IPS-18c (cell line): ENCODE measurements around the gene GTF2H2C.
"Not testable (repeated sequence)": the region's sequence is repeated elsewhere in the genome, so short reads cannot be mapped to it uniquely, and the experiment has no call there.

ENCODE experiments used
- H3K4me3 ChIP-seq: 2 replicates; pipeline ENCODE4 v1.7.0; 2013; ENCODE audit warnings: low read depth, mild to moderate bottlenecking, low read length, moderate library complexity; ENCODE audit not compliant: insufficient read depth
- H3K9me3 ChIP-seq: one replicate; pipeline ENCODE4 v1.6.1; 2013; ENCODE audit warnings: mild to moderate bottlenecking, low read length, moderate library complexity; ENCODE audit not compliant: control insufficient read depth, insufficient read depth

GTF2H2C gene

GRCh38 chr5:69559908-69560330 is at the start of gene GTF2H2C:
TSS of gene GTF2H2C (plus strand) at chr5:69560191. CDS start at chr5:69565133, 4,942 bp downstream.
- H3K9me3 ChIP-seq = not testable (repeated sequence)
- peak within 1 kb of the TSS; percentile 41 for H3K4me3 ChIP-seq

GRCh38 chr5:69510694-69511093 is 49.3 kb upstream of the GTF2H2C start:
- Histone ChIP-seq H3K9me3 (no peaks in the 10 kb centered on the region), H3K4me3 (no peak overlapping the region)

- Histone ChIP-seq H3K9me3 (no peaks in the 10 kb centered on the region), H3K4me3 (no peak overlapping the region)
Measured at GRCh38 chr5:69512740-69513260, 47.2 kb upstream of the GTF2H2C start.

- not testable (repeated sequence) for H3K4me3 ChIP-seq, H3K9me3 ChIP-seq
Measured at GRCh38 chr5:69515570-69515969, 44.4 kb upstream of the GTF2H2C start.

GRCh38 chr5:69516769-69517168 is 43.2 kb upstream of the GTF2H2C start:
- H3K9me3 ChIP-seq = no peaks in the 10 kb centered on the region

GRCh38 chr5:69517763-69518212 is 42.2 kb upstream of the GTF2H2C start:
- Histone ChIP-seq H3K4me3 (no peak overlapping the region), H3K9me3 (no peaks in the 10 kb centered on the region)

More at GRCh38 chr5:69516769-69517168, 43.2 kb upstream of the GTF2H2C start:
- H3K4me3 ChIP-seq = no peak overlapping the region

GRCh38 chr5:69519285-69519684 is 40.7 kb upstream of the GTF2H2C start:
- no peak overlapping the region for H3K4me3 ChIP-seq
- H3K9me3 ChIP-seq = no peaks in the 10 kb centered on the region

- no peak overlapping the region for H3K4me3 ChIP-seq
- no peaks in the 10 kb centered on the region for H3K9me3 ChIP-seq
Measured at GRCh38 chr5:69522035-69522434, 38.0 kb upstream of the GTF2H2C start.

GRCh38 chr5:69525490-69525889 is 34.5 kb upstream of the GTF2H2C start:
- Histone ChIP-seq H3K4me3 (no peak overlapping the region), H3K9me3 (no peaks in the 10 kb centered on the region)

- H3K9me3 ChIP-seq = no peaks in the 10 kb centered on the region
- H3K4me3 ChIP-seq = no peak overlapping the region
Measured at GRCh38 chr5:69526660-69527059, 33.3 kb upstream of the GTF2H2C start.

GRCh38 chr5:69527128-69527770 is 32.7 kb upstream of the GTF2H2C start:
- Histone ChIP-seq H3K4me3 (no peak overlapping the region), H3K9me3 (no peaks in the 10 kb centered on the region)

GRCh38 chr5:69528035-69528434 is 32.0 kb upstream of the GTF2H2C start:
- Histone ChIP-seq H3K9me3 (no peaks in the 10 kb centered on the region), H3K4me3 (no peak overlapping the region)

- H3K4me3 ChIP-seq = no peak overlapping the region
- H3K9me3 ChIP-seq = no peaks in the 10 kb centered on the region
Measured at GRCh38 chr5:69528609-69529008, 31.4 kb upstream of the GTF2H2C start.

GRCh38 chr5:69530561-69531405 is 29.2 kb upstream of the GTF2H2C start:
- Histone ChIP-seq H3K9me3 (no peaks in the 10 kb centered on the region), H3K4me3 (no peak overlapping the region)

- Histone ChIP-seq H3K9me3 (no peaks in the 10 kb centered on the region), H3K4me3 (no peak overlapping the region)
Measured at GRCh38 chr5:69531406-69531801, 28.6 kb upstream of the GTF2H2C start.

- H3K9me3 ChIP-seq, H3K4me3 ChIP-seq: not testable (repeated sequence)
Measured at GRCh38 chr5:69537911-69538310, 22.1 kb upstream of the GTF2H2C start.

GRCh38 chr5:69538735-69539134 is 21.3 kb upstream of the GTF2H2C start:
- not testable (repeated sequence) for H3K4me3 ChIP-seq

GRCh38 chr5:69541347-69541746 is 18.6 kb upstream of the GTF2H2C start:
- not testable (repeated sequence) for H3K9me3 ChIP-seq, H3K4me3 ChIP-seq

More at GRCh38 chr5:69538735-69539134, 21.3 kb upstream of the GTF2H2C start:
- H3K9me3 ChIP-seq = not testable (repeated sequence)
